ENCODE data around the gene PAGR1. TPM values are rescaled to one million over a fixed set of nuclear protein-coding genes. Genes with fewer than 3 reads are reported as not detected.

The PAGR1 gene
- total and polyA plus RNA-seq, 9 of the 15 experiments (the other 6 are each of a cell fraction or from before 2014, with no cell fraction given): 1.4 to 58.2 (median 16.8) TPM

- TF ChIP-seq ZNF263 (CRISPR knock-in tag; IDR thresholded peaks at IDR 0.05; ENCODE audit: borderline replicate concordance) (no peak), TAF15 (IDR thresholded peaks at IDR 0.05; ENCODE audit: low read depth, low read length) (no peak), SRF (CRISPR knock-in tag; IDR thresholded peaks at IDR 0.05) (no peak), NEUROD1 (IDR thresholded peaks at IDR 0.05; ENCODE audit: borderline replicate concordance, low read depth, low read length, partially characterized antibody) (no peak), ZNF561 (CRISPR knock-in tag; conservative IDR thresholded peaks at IDR 0.05) (no peak), SAP30 (IDR thresholded peaks at IDR 0.05; ENCODE audit: borderline replicate concordance, insufficient read depth, low read depth, low read length, poor library complexity, severe bottlenecking) (peak; percentile 10), CSDE1 (IDR thresholded peaks at IDR 0.05) (0 out of 4 replicates have a peak, but pooled peaks of 1 of the 2 experiments have one; percentile 13), NFXL1 (CRISPR knock-in tag; IDR thresholded peaks at IDR 0.05) (no peak), ETS1 (conservative IDR thresholded peaks at IDR 0.05; ENCODE audit: control insufficient read depth, low read depth, low read length) (peak; percentile 10; the same call in 1 of the 2 replicates), ZNF324 (CRISPR knock-in tag; IDR thresholded peaks at IDR 0.05) (no peak), PML (IDR thresholded peaks at IDR 0.05; ENCODE audit: low read length) (no peak), NELFE (IDR thresholded peaks at IDR 0.05; ENCODE audit: insufficient read depth, insufficient read length) (no peak), SIN3A (IDR thresholded peaks at IDR 0.05; ENCODE audit: borderline replicate concordance in 2 of 2, control insufficient read depth in 1 of 2, low read depth in 2 of 2, low read length in 2 of 2) (0 out of 4 replicates have a peak, but pooled peaks of 1 of the 2 experiments have one; percentile 13), CUX1 (CRISPR knock-in tag; IDR thresholded peaks at IDR 0.05) (no peak), BACH1 (tag; IDR thresholded peaks at IDR 0.05) (no peak), SRSF1 (IDR thresholded peaks at IDR 0.05; ENCODE audit: low read depth, low read length) (no peak), THRAP3 (IDR thresholded peaks at IDR 0.05; ENCODE audit: borderline replicate concordance) (no peak), POLR2H (tag; IDR thresholded peaks at IDR 0.05; ENCODE audit: low read depth) (no peak), PTTG1 (tag; IDR thresholded peaks at IDR 0.05; ENCODE audit: low read depth) (no peak), BRCA1 (IDR thresholded peaks at IDR 0.05) (no peak), BRCA1 (CRISPR knock-in tag; IDR thresholded peaks at IDR 0.05) (0 out of 2 replicates have a peak, but pooled peaks have one; percentile 72)
These were observed 24.8 kb upstream of the PAGR1 start (continued) for GRCh38 chr16:29790949-29791844.

All from K562 (cell line).